HG02798 (cell line): ENCODE results near the gene LILRA5.
"Not testable (repeated sequence)": the region's sequence is repeated elsewhere in the genome, so short reads cannot be mapped to it uniquely, and the experiment has no call there.

Source experiments
- ATAC-seq: cut with Tn5 transposase; IDR thresholded peaks from one replicate; pipeline ENCODE4 v1.9.1; 2021; ENCODE audit warnings: mild to moderate bottlenecking; ENCODE audit not compliant: unreplicated experiment, poor library complexity

Gene LILRA5

GRCh38 chr19:54335164-54335563 is 22.2 kb upstream of the LILRA5 start:
- no peak for ATAC-seq

- no peak for ATAC-seq
These were observed 20.8 kb upstream of the LILRA5 start for GRCh38 chr19:54333586-54334298.

- no peak for ATAC-seq
These were observed 19.2 kb upstream of the LILRA5 start for GRCh38 chr19:54332149-54332548.

- no peak for ATAC-seq
These were observed 18.7 kb upstream of the LILRA5 start for GRCh38 chr19:54331626-54332025.

- ATAC-seq: no peak
These were observed 16.7 kb upstream of the LILRA5 start for GRCh38 chr19:54329476-54330165.

- ATAC-seq: not testable (repeated sequence)
These were observed 15.8 kb upstream of the LILRA5 start for GRCh38 chr19:54328781-54329180.

GRCh38 chr19:54325631-54326030 is 12.7 kb upstream of the LILRA5 start:
- ATAC-seq: no peak

GRCh38 chr19:54325194-54325621 is 12.2 kb upstream of the LILRA5 start:
- ATAC-seq: no peak

GRCh38 chr19:54324071-54324470 is 11.1 kb upstream of the LILRA5 start:
- no peak for ATAC-seq

- not testable (repeated sequence) for ATAC-seq
These were observed 10.0 kb upstream of the LILRA5 start for GRCh38 chr19:54322934-54323333.

GRCh38 chr19:54322295-54322694 is 9.3 kb upstream of the LILRA5 start:
- ATAC-seq: not testable (repeated sequence)

GRCh38 chr19:54319892-54320670 is 7.1 kb upstream of the LILRA5 start:
- no peak for ATAC-seq

GRCh38 chr19:54319049-54319448 is 6.1 kb upstream of the LILRA5 start:
- no peak for ATAC-seq

GRCh38 chr19:54317965-54318240 is 4.9 kb upstream of the LILRA5 start:
- ATAC-seq: no peak

- no peak for ATAC-seq
These were observed 4.4 kb upstream of the LILRA5 start for GRCh38 chr19:54317108-54317964.

- ATAC-seq: no peak
These were observed 3.8 kb upstream of the LILRA5 start for GRCh38 chr19:54316746-54317107.

- no peak for ATAC-seq
These were observed 3.0 kb upstream of the LILRA5 start for GRCh38 chr19:54315956-54316355.

- no peak for ATAC-seq
These were observed 955 bp downstream of the LILRA5 start for GRCh38 chr19:54312011-54312410.

- ATAC-seq: no peak
These were observed 1.5 kb downstream of the LILRA5 start for GRCh38 chr19:54311486-54311885.

- ATAC-seq: no peak
These were observed 2.4 kb downstream of the LILRA5 start for GRCh38 chr19:54310543-54310942.

GRCh38 chr19:54309811-54310210 is 3.2 kb downstream of the LILRA5 start:
- no peak for ATAC-seq
